Gastroesophageal sphincter (tissue), 3 donors: Measurements from ENCODE around the gene RNU11.

ENCODE experiments used
- POLR2A ChIP-seq, 2 donors: fragments of 450-650 bp; IDR thresholded peaks; one replicate each; pipeline ENCODE4 v1.6.1; 2017; ENCODE audit warnings: antibody characterized with exemption in 2 of 2, mild to moderate bottlenecking in 2 of 2, moderate library complexity in 1 of 2
- POLR2AphosphoS5 ChIP-seq: sonication (generic); formaldehyde crosslinking; IDR thresholded peaks from one replicate; pipeline ENCODE4 v1.6.1; 2017; ENCODE audit warnings: antibody characterized with exemption
- TF ChIP-seq, protein P1 (sequence below), 4 experiments: fragments of 200-600 bp in 2 of 4; fragments of 450-650 bp in 2 of 4; sonication (generic) in 1 of 4; IDR thresholded peaks; one replicate each; pipeline ENCODE4 v1.5.1; 2017 to 2019; ENCODE audit warnings: antibody characterized with exemption in 4 of 4, mild to moderate bottlenecking in 2 of 4, moderate library complexity in 2 of 4

DNA sequence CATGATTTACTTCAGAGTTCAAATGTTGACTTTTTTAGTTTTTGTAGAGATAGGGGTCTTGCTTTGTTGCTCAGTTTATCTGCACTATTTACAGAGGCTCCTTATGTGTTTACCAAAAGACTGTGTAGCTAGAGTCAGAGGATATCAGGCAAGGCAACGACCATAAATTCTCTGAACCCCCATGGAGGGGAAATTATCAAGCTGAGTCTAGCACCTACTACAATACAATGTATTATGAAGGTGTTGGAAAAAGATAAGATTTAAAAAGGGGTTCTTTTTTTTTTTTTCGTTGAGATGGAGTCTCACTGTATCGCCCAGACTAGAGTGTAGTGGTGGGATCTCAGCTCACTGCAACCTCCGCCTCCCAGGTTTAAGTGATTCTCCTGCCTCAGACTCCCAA is 36.5 kb downstream of the RNU11 start:
- TF ChIP-seq POLR2A (IDR thresholded peaks at IDR 0.05) (no peak), POLR2AphosphoS5 (no peak)
- TF ChIP-seq, protein P1, sequence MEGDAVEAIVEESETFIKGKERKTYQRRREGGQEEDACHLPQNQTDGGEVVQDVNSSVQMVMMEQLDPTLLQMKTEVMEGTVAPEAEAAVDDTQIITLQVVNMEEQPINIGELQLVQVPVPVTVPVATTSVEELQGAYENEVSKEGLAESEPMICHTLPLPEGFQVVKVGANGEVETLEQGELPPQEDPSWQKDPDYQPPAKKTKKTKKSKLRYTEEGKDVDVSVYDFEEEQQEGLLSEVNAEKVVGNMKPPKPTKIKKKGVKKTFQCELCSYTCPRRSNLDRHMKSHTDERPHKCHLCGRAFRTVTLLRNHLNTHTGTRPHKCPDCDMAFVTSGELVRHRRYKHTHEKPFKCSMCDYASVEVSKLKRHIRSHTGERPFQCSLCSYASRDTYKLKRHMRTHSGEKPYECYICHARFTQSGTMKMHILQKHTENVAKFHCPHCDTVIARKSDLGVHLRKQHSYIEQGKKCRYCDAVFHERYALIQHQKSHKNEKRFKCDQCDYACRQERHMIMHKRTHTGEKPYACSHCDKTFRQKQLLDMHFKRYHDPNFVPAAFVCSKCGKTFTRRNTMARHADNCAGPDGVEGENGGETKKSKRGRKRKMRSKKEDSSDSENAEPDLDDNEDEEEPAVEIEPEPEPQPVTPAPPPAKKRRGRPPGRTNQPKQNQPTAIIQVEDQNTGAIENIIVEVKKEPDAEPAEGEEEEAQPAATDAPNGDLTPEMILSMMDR (IDR thresholded peaks at IDR 0.05), result no peak
